HCT116 (cell line): Measurements from ENCODE around the gene ERBB4.

Experiments used
- EGR1 ChIP-seq: IDR thresholded peaks from 2 replicates; pipeline ENCODE4 v1.6.1; 2012; ENCODE audit warnings: low read depth
- EZH2 ChIP-seq: fragments of 200-600 bp; sonication (generic); IDR thresholded peaks from 2 replicates; pipeline ENCODE4 v1.6.1; 2017; ENCODE audit warnings: antibody characterized with exemption, mixed run types
- POLR2AphosphoS5 ChIP-seq: IDR thresholded peaks from 2 replicates; pipeline ENCODE4 v1.6.1; 2011; ENCODE audit warnings: mild to moderate bottlenecking, low read depth, low read length, moderate library complexity
- SP1 ChIP-seq: IDR thresholded peaks from 2 replicates; pipeline ENCODE4 v1.6.1; 2012; ENCODE audit warnings: low read depth
- TF ChIP-seq, protein P1 (sequence below), 3 experiments: fragments of 200-600 bp in 1 of 3; sonication (generic) in 1 of 3; IDR thresholded peaks in 2 of 3; conservative IDR thresholded peaks in 1 of 3; 2 replicates each; pipeline ENCODE4 v1.5.1; 2012 to 2017; ENCODE audit warnings: low read depth in 2 of 3, low read length in 2 of 3, antibody characterized with exemption in 1 of 3, borderline replicate concordance in 1 of 3, control low read depth in 1 of 3, mild to moderate bottlenecking in 1 of 3, mixed read lengths in 1 of 3, mixed run types in 1 of 3, moderate library complexity in 1 of 3; ENCODE audit not compliant: insufficient read depth in 1 of 3

DNA sequence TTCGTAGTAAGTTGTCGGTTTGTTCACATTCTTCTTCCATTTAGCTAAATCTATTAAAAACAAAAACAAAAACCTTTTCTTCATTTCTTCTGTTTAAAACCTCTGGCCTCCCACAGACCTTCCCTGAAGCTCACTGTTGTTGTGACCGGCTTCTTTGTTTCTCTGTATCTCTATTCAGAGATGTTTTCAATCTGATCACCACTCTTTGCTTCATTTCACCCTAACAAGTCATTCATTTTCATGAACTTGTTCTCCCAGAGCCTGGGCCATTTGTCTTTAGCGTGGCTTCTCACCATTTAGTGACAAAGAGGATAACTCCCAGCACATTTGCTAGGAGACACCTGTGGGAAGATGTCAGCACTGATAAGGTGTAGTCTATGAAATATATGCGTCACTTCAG, 794.2 kb downstream of the ERBB4 start:
- no peak for TF ChIP-seq EGR1
- TF ChIP-seq, protein P1, sequence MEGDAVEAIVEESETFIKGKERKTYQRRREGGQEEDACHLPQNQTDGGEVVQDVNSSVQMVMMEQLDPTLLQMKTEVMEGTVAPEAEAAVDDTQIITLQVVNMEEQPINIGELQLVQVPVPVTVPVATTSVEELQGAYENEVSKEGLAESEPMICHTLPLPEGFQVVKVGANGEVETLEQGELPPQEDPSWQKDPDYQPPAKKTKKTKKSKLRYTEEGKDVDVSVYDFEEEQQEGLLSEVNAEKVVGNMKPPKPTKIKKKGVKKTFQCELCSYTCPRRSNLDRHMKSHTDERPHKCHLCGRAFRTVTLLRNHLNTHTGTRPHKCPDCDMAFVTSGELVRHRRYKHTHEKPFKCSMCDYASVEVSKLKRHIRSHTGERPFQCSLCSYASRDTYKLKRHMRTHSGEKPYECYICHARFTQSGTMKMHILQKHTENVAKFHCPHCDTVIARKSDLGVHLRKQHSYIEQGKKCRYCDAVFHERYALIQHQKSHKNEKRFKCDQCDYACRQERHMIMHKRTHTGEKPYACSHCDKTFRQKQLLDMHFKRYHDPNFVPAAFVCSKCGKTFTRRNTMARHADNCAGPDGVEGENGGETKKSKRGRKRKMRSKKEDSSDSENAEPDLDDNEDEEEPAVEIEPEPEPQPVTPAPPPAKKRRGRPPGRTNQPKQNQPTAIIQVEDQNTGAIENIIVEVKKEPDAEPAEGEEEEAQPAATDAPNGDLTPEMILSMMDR (IDR thresholded peaks at IDR 0.05 in 2 of 3, conservative IDR thresholded peaks at IDR 0.05 in 1 of 3; ENCODE audit: borderline replicate concordance in 1 of 3, insufficient read depth in 1 of 3, low read depth in 2 of 3, low read length in 2 of 3) = no peak
- no peak for TF ChIP-seq EZH2
- no peak for TF ChIP-seq SP1
- no peak for TF ChIP-seq POLR2AphosphoS5
